GM21723 (cell line): ENCODE results near the gene BCL6.

ENCODE experiments used
- ATAC-seq: cut with Tn5 transposase; IDR thresholded peaks from one replicate; pipeline ENCODE4 v1.9.1; 2021; ENCODE audit warnings: mild to moderate bottlenecking, moderate library complexity; ENCODE audit not compliant: unreplicated experiment

The BCL6 gene

DNA sequence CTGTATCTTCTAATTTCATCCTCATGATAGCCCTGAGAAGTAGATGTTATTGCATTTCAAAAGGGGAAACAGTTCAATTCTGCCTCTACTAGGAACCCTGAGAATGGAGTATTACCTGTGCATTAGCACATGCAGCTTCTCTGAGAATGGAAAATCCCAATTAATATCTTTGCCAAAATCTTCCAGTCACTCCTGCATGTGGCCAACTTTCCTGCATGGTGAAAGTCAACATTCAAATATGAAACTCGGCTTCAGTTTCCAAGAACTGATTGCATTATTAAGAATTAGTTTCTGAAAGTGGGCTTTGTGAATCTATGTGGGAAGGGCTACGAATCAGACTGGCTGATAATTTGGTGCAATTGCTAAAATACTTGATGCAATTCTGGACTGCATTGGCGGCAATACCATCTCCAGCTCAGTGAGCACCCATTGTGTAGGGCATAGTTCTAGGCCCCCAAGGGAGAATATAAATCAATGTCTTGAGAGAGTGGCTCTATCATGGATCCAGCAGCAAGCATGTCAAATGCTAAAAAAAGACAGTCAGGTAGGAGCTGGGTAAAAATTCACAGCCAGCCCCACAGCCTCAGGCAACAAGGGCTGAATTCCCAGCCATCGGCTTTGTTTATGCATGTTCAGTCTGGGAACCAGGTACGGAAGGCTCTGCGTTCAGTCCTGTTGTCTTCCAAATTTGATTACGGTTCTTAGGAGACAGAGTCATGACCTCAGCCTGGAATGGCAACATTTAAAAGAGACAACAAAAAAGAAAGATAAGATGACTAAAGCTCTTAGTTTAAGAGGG, 18.8 kb upstream of the BCL6 start:
- no peak for ATAC-seq

DNA sequence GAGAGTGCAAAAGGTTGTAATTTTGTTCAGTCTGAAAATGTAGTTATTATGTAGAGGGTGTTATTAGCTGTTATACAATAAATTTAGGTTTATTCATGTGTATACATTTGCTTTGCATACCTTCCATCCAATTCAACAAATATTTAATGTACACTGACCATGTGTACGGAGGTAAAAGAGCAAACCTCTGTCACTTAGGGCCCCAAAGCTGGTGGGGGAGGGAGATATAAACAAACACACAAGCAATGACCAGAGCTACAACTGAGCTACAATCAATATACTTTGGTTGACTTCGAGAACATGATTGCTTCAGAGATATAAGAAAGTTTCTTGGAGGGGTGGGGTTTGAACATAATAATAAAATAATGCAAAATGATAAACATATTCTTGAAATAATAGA, 17.5 kb upstream of the BCL6 start:
- no peak for ATAC-seq

DNA sequence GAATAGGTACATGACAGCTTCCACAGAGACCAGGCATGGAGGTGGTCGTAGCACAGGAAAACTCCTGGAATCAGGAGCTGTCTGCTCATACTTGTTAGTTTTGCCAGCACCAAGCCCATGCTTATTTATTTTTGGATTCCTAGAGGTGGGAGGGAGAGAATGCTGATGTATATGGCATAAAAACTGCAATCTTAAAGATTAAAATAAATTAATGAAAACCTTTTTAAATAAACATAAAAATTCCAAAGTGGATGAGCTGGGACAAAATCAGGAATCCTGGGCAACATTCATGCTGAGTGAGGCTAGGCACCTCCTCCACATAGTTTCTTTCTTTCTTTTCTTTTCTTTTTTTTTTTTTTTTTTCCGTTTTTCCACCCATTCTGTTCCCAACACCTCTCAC, 14.3 kb upstream of the BCL6 start:
- no peak for ATAC-seq

- no peak for ATAC-seq
Observed at GRCh38 chr3:187758318-187758955, 13.2 kb upstream of the BCL6 start.

GRCh38 chr3:187753516-187753915, 8.2 kb upstream of the BCL6 start:
- ATAC-seq, result no peak

DNA sequence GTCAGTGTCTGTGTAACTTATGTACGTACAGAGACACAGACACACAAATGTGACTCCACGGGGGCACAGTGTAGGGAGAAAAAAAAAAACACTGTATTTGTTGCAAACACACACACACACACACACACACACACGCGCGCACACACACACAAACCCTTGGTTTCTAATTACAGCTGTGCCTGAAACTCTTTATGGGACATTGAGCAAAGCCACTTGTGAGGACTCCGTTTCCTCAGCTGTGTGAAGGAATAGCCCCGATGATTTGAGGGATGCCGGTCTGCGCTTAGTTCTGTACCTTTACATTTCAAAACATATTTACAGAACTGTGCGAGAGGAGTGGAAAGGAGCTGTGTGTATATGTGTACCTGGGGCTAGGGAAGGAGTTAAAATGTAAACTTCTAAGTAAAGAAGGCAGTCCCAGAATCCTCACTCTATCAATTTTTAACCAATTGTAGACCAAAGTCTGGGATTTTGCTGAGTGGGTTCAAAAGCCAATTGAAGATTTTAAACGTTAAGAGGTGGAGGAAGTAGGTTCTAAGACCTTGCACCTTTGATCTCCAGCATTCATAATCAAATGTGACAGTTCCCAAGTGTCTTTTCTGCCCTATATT, 5.3 kb upstream of the BCL6 start:
- ATAC-seq, result no peak

GRCh38 chr3:187750006-187750512, 4.8 kb upstream of the BCL6 start:
- no peak for ATAC-seq

GRCh38 chr3:187748050-187748481, 2.8 kb upstream of the BCL6 start:
- ATAC-seq, result peak; percentile 49

DNA sequence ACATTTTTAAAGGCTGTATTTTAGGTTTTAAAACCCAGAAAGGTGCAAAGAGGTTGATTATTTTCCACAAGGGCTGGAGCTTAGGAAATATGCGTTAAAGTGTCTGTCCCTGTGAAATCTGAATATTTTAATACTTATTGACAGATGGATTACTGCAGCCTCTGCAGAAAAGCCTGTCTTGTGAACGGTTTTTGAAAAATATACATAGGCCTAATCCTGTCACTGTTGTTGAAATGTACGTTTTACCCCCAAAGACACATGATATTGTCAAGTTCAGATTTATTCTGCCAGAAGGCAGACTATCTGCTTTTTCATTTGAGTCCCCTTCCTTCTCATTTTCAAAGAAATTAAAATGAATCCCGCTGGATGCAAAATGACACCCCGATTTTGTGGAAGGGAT, 2.2 kb upstream of the BCL6 start:
- no peak for ATAC-seq

DNA sequence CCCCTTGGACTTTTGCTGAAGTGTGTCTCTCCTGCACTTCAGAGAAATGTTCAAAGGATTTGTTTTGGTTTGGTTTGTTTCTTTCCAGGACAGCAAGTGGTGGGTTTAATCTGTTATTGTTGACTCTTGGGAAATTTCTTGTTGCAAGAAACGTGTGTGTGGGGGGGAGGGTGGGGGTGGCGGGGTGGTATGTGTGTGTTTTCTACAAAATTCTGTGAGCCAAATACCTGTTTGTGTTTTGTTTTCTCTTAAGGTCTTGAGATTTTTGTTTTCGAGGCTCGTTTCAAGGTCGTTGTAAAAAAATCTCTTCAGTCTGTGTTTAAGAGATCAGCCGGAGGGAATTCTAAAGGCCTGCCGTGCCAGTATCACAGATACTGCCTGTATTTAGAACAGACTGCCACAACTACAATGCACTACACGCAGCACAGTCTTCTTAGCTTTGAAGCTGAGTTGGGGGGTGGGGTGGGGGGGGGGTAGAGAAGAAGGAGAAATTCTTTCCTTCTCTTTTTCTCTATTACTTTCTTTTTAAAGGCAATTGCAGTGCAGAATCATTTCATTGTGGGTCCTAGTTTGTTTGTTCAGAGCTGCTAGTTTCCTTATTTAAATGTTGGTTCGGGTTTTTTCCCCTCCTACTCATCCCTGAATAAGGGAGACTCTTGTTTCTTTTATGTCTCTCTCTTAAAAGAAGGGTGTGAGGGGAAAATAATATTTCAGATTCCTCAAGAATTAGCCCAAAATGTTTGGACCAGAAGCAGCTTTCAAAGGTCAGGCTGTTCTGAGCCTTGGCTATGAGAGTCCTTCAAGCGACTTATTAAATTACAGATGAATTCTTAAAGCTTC, 1.4 kb upstream of the BCL6 start:
- ATAC-seq, result no peak

DNA sequence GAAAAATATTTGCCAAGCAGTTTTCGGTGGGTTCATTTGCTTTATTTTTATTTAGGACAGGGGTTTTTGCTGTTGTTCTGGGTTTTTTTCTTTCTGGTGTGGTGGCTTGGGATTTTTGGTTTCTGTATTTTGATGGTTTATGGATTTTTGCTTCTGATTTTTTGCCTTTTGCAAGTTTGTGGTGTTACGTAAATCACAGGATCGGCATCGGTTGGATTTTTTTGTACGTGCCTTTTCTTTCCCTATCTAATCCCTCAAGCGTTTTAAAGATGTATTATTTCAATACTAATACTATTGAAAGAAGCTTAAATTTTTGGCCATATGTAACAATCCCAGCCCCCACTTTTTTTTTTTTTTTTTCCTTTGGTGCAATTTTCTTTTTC, 782 bp upstream of the BCL6 start:
- ATAC-seq, result no peak

- no peak for ATAC-seq
Observed at GRCh38 chr3:187744169-187745151, 808 bp downstream of the BCL6 start.

DNA sequence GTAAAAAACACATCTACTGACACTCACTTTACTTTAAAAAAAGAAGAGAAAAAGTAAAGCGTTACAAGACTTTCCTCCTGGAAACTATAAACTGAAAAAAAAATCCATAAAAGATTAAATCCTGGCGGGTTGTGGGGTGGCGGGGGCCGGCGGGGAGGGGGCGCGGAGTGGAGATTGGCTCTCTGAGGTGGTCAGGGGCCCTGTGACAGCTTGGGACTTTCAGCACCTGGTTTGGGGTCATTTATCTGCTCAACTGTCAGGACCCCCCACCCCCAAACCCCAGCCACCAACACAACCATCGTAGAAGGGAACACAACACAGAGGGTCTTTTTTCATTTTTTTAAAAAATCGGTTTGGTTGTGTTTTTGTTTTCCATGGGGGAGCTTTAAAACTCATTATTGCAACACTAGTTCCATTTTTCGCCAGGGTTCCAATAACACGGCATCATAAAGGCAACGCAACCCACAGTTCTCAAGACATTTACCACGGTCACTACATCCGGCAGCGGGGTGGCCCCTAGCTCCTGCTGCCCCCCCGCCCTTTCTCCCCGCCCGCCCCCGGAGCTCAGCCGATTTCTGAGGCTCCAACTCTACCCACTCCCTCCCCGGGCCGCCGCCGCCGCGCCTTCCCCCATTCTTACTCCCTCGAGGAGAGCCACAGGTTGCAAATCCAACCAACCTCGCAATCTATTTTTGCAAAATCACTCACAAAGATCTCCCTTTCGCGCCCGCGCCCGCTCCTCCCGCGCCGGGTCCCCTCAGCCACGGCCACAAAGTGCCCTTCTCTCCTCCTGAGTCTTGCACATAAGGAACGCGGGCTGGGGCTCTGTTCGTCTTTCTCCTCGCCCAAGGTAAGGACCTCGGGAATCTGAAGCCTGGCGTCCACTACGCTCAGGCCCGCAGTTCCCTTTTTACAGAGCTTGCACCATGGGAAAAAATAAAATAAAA, 1.8 kb downstream of the BCL6 start:
- ATAC-seq, result no peak

GRCh38 chr3:187742351-187743171, 2.7 kb downstream of the BCL6 start:
- no peak for ATAC-seq

DNA sequence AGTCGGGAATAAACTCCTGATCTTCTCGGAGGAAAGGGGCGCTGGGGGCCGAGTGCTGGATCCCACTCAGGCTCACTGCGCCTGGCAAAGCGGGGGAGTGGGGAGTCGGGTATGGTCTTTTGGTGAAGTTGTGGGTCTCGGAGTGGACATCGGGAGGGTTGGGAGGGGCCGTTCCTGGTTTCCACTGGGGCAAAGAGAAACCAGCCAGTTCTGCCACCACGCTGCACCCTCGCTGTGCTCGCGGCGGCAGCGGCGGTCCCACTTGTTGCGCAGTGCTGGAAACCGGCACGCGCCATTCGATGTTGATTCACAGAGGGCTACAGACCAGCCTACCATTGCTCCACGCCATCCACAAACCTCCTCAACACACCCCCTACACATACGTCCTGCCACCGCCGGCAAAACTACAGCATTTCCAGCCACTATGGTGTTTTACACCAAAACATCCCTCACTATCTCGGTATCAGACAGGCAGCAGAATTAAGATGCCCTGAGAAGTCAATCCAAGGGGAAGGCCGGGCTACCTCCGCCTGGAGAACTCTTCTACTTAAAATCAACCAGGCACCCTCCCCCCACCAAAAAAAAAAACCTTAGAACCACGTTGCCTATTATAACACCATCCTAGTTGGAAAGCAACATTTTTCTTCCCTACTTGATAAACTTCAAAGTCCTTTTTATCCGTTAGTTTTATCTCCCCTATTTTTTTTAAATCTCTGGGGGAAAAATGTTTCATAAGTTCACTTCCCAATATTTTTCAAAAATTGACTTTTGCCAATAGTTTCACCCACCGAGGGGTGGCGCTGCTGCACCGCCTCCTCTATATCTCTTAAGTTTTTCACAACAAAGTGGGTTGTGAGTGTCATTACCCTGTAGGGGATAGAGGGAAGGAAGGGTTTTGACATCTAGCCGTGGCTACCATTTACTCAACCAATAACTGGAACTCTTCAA, 3.6 kb downstream of the BCL6 start:
- no peak for ATAC-seq

GRCh38 chr3:187740421-187741399, 4.6 kb downstream of the BCL6 start:
- ATAC-seq, result no peak
